ENCODE data around the gene TNFRSF8. TPM values are rescaled to one million over a fixed set of nuclear protein-coding genes. Genes with fewer than 3 reads are reported as not detected.

TNFRSF8 gene
- total RNA-seq, 1 donor from 2014 or later = not detected

DNA sequence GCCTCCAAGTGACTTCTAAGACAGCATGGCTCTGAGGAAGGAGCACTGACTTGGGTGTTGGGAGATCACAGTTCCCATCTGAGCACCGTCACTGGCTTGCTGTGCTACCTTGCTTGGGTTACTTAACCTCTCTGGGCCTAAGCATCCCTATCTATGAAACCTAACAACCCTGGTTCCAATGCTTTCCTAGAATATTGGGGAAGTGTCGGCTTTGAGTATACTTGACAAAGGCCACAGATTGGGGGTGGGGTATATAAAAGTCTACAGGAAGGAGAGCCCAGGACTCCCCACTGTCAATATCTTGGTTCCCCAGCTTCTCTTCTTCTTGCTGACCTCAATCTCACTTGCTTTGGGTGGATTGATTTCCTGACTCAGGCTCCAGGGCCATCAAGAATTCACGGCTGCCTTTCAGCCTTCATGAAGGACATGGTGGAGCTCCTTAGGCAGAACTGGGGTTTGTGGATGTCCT, 110.0 kb downstream of the TNFRSF8 start:
- no peak for DNase-seq (ENCODE audit: low read depth)

DNA sequence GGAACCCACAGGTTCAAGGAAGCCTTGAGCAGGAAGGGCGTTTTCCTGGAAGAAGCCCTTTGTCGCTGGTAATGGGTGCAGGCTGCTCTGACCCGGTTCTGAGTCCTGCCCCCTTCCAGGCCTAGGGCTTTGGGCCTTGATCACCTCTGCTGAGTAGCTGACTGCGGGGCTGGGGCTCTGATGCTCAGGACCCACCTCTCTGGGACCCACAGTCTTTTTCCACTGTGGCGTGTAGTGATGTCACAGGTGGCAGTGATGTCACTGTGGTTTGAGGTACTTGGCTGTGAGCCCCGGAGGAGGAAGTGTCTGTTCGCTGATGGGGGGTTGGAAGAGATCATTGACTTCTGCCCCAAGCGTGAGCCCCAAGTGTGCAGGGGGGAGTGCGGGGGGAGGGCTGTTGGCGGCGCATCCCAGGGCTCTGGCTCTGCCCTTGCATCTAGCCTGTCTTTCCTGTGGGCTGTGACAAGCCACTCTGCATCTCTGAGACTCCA, 110.6 kb downstream of the TNFRSF8 start:
- no peak for DNase-seq (ENCODE audit: low read depth)

DNA sequence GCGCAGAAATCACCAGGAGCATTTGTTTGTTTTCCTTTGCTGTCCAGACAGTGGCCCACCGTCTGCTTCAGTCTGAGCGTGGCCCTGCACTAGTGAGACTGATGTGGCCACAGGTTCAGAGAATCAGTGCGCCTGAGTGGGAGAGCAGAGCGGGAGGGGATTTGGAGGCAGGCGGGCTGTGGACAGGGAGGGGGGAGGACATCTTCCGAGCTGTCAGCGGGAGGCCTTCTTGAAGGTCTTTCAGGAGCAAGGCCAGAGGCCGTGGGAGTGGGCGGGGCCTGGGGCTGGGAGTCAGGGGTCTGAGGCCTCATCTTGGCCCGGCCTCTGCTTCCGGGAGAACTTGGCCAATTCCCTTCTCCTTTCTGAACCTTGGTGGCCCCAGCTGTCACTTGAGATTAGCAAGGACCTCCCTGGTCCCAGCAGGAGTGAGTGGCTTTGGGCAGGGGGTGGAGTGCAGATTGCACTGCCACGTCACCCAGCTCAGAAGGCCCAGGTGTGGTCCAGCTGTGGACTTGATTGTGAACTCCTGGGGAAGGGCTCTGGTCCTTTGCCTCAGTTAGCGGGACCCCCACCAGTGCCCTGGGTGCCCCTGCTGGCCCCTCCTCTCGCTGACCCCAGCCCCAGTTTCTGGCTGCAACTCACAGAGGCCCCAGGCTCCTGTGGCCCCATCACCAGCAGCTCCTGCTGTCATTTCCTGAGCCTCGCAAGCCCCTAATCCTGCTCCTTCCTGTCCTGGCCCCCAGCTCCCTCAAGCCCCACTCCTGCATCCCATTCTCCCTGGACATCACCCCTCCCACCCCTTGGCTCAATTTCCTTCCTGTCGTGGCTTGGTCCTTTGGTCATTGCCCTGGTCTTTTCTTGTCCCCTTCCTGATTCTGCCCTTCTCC, 112.1 kb downstream of the TNFRSF8 start:
- DNase-seq (ENCODE audit: low read depth) = no peak

DNA sequence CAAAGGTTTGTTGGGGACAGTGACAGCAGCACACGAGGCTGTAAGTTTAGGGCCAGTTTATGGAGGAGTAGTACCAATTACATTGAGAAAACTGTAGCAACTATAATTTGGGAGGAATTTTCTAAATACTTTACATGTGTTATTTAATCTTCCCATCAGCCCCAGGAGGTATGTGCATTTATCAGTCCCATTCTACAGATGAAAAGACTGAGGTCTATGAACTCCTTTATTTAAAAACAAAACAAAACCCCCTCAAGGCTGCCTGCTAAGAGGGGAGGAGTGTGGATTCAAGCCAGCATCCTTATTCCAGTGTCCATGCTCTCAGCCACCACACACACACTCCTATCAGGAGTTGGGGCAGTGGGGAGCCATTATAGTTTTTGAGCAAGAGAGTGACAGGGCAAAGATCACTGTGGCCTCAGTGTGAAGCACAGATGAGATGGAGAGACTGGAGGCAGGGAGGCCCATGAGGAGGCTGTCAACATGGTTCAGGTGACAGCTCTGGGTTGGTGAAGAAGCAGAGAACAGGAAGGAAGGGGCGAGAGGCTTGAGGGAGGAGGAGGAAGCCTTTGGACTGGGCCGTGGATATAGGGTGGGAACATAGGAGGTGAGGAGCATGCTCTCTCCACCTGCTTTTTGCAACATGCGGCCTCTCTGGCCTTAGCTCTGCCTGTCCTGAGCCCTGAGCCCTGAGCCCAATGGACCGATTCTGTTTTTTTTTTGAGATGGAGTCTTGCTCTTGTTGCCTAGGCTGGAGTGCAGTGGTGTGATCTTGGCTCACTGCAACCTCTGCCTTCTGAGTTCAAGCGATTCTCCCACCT, 113.4 kb downstream of the TNFRSF8 start:
- DNase-seq (ENCODE audit: low read depth) = no peak

DNA sequence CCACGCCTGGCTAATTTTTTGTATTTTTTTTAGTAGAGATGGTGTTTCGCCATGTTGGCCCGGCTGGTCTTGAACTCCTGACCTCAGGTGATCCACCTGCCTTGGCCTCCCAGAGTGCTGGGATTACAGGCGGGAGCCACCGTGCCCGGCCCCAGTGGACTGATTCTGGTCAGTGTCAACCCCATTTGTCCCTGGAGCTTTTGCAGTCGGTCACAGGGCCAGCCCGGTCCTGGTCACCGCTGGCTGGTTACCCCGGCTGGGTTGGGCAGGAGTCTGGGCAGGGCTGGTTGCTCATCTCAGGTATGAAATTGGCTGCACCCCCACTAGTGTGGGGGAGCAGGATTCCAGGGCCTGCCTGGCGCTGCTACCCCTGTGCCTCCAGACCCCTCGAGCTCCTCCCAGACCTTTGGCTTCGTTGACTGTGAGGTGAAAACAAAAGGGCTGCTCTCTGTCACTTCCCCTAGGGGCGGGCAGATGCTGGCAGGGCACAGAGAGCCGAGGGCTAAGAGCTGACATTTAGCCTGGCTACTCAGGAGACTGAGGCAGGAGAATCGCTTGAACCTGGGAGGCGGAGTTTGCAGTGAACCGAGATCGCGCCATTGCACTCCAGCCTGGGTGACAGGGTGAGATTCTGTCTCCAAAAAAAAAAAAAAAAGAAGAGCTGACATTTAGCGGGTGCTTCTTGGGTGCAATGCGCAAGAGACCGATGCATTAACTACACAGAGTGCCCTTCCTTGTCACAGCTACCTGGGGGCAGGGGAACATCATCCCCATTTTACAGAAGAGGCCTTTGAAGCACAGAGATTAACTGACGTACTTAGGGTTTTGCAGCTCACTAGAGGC, 114.3 kb downstream of the TNFRSF8 start:
- no peak for DNase-seq (ENCODE audit: low read depth)

DNA sequence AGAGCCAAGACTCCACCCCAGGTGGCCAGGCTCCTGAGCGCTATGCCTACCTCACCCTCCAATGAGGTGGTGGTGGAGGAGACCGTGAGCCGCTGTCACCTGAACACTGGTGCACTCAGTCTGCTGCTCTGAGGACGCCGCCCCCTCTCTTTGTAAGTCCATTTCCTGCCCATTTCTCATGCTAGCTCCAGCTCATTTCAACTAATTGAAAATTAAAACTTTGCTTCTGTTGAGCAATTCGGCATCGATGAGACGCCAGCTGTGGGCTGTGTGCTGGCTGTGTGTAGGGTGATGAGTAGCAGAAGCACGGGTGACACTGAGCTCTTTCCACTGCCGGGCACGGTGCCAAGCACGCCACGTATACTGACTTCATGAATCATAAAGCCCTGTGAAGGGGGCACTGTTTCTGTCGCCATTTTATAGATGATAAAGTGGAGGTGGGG, 114.9 kb downstream of the TNFRSF8 start:
- peak; percentile 36 for DNase-seq (ENCODE audit: low read depth)

DNA sequence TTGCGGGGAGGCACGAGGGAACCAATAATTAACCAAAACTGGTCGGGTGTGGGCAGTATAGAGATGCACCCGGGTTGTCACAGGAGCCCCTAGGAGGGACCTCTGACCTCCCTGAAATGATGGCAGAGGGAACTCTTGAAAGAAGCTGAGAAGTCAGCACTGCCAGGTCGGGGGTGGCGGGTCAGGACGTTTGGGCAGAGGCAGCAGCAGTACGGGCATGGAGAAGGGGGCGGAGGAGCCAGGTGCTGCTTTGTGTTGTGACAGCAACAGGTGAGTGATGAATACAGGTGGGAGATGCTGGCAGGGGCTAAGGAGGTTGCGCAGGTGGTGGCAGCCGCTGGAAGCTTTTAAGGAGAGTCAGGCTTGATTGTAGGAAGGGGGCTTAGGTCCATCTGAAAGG, 115.4 kb downstream of the TNFRSF8 start:
- no peak for DNase-seq (ENCODE audit: low read depth)

DNA sequence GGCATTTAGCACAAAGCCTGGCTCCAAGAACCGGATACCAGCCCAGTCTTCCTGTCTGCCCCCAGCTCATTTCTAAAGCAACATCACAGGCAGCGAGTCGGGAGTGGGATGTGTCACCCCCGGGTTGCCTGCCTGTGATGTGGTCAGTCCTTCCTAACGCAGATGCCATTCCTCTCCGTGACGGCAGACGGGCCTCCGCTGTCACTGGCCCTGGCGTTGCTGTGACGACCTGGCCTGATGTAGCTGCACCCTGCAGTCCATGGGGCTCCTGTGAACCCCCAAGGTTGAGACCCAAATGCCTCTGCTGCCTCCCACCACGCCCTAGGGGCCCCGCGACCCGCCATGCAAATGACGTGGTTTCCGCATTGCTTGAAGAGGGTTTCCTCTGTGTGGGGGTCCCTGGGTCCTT, 116.0 kb downstream of the TNFRSF8 start:
- peak; percentile 29 for DNase-seq (ENCODE audit: low read depth)

DNA sequence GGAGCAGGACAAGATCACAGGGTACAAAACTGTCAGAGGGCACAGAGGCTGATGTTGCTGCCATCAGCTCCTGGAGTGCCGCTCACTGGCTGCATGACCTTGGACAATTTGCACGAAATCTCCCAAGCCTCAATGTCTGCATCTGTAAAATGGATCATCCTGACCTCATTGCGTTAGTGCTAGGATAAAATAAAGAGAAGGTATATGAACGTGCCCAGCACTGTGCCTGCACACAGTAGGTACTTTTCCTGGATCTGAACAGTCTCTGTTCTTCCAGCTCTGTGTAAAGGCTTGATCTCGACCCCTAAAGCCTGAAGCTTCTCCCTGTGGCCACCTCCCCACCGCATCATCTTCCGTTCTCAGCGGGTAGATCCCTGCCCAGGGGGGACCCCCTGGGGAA, 116.6 kb downstream of the TNFRSF8 start:
- DNase-seq (ENCODE audit: low read depth) = no peak

DNA sequence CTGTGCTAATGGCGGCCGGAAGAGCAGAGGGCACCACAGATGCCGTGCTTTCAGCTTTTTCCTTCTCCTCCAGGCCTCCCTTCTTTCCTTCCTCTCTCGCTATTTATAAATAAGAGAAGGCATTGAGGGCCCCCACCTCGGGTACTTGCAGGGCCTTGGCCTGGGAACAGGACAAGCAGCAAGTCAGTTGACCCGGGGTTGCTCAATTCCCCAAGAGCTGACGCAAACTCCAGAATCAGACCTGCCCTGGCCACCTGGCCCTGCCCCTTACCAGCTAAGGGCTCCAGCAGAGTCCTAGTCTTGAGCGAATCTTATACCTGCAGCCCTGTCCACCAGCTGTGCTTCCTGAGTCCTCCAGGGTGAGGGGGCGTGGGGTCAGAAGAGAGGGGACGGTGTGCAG, 117.2 kb downstream of the TNFRSF8 start:
- no peak for DNase-seq (ENCODE audit: low read depth)

DNA sequence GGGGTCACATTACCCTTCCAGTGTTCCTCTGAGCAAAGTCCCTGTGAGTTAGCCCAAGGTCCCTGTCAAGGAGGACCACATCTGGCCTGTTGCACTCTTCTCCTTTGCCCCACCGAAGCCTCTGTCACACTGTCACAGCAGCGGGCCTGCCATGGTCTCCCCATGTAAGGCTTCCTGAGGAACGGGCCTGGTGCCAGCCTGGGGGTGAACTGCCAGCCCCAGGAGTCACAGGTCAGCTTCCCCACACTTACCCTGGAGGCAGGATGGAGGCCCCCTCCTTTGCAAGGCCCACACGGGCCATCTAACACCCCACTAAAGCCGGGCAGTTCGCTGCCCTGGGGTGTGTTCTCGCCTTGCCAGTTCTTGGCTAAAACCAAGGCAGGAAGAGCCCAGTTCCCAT, 117.8 kb downstream of the TNFRSF8 start:
- DNase-seq (ENCODE audit: low read depth) = no peak

DNA sequence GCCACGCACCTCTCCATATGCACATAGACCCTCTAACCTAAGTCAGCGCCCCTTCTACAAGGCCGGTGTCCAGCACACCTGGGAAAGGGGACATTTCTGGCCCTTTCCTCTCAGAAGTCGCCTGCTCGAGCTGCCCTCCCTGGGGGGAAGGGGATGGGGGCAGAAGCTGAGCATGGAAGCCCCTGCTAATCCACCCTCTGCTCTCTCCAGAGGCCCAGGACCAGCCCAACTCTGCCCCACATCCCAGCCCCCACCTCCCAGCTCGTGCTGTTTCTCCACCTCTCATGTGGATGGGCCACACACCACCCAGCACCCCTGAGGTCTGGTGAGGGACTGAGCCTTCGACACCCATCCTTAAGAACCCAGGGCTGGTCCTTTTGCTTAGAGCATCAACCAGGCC, 118.5 kb downstream of the TNFRSF8 start:
- no peak for DNase-seq (ENCODE audit: low read depth)

DNA sequence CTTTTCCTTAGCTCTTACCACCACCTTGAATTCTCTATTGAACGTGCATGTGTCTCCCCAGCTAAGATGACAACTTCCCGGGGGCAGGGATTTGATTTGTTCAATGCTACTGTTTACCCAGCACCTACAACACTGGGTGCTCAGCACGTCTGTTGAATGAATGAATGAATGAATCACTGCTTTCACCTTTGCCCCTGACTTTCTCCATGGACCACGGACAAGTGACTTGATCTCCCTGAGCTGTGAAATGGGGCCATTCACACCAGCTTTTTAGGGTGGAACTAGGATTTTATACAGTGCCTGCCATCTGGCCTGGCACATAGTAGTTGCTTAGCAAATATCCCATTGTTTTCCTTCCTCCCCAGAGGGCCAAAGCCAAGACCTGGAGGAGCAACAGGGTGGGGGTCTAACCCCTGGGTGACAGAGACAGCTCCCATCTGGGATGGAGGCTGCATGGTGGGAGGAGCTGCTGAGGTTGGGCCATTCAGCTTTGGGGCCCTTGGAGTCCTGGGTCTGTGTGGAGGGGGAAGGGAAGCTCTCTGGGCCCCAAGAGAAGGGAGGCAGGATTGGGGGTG, 119.4 kb downstream of the TNFRSF8 start:
- no peak for DNase-seq (ENCODE audit: low read depth)

DNA sequence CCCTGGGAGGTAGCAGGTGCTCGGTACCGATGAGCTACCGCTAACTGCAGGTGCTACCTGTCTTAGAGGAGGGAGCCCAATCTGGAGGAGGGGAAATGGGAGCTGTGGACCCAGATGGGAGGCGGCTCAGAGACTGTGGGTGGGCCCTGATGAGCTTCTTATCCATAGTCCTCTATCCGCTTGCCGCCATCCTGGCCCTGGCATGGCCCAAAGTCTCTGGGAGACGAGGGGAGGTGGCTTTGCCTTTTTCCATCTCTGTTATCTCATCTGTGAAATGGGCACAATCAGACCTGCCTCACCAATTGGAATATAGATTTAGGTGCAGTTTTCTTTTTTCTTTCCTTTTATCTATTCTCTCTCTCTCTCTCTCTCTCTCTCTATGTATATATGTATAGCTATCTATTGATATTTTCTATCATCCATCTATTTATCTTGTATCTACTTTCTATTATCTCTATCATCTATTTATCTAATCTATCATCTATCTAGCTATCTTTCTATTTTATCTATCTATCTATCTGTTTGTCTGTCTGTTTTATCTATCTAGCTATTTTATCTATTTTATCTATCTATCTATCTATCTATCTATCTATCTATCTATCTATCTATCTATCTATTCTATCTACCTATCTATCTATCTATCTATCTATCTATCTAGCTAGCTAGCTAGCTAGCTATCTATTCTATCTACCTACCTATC, 120.1 kb downstream of the TNFRSF8 start:
- DNase-seq (ENCODE audit: low read depth) = no peak

DNA sequence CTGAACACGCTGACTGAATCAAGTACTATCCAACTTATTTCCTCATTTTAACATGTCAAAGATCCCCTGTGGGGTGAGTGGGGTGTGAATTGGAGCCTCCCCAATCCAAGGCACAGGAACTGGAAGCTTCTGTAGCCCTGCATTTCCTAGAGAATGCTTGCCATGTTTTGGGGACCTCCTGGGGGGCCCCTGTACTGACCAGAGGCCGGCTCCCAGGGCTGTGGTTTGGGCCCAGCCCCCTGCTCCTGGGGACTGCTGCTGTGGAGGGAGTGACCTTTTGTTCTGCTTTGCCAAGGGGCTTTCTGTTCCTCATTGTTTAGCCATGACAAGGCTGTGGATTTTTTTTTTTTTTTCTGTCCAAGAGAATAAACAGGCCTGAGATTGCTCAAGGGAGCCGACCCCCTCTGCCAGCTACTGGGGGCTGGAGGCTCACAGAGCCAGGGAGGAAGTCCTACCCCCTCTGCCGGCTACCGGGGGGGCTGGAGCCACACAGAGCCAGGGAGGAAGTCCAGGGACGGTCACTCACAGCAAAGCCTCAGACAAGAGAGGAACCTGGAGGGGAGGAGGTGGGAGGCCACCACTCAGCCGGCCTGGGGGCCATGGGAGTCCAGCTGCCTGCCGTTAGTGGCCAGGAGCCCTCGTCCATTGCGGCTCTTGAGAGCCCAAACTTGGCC, 121.0 kb downstream of the TNFRSF8 start:
- DNase-seq (ENCODE audit: low read depth) = peak; percentile 85

DNA sequence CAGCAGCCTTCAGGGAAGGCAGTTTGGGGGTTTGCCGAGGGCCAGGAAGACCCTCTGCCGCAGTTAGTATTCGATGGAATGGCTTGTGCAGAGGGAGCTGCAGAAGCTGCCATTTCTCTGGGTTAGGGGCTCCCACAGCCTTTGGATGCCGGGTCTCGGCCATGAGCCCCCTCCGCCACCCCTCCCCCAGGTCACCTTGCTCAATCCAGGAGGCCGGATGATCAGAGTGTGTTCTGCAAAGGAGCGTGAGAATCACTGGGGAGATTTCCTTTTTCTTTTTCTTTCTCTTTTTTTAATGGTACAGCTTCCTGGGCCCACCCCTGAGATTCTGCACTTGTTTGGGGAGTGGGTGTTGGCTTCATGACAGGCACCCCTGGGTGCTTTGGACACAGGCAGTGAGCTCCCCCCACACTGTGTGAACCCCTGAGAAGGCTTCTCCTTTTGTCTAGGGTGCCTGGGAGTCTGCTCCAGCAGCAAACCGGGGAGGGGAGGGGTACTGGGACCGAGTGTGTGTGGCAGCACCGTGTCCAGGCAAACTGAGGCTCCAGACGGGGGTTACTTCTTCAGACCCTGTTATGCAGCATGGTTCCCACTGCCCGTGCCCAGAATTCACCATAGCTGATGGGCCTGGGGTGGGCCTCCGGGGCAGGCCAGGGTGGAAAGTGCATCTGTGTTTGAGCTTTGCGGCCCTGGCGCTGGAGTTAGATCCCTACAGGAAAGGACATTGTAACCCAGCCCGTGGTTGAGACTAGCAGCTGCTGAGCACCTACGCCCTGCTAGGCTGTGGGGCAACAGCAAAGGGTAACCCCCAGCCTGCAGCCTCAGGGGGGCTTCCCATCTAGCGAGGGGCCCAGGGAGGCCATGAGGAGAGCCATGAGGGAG, 122.2 kb downstream of the TNFRSF8 start:
- no peak for DNase-seq (ENCODE audit: low read depth)

DNA sequence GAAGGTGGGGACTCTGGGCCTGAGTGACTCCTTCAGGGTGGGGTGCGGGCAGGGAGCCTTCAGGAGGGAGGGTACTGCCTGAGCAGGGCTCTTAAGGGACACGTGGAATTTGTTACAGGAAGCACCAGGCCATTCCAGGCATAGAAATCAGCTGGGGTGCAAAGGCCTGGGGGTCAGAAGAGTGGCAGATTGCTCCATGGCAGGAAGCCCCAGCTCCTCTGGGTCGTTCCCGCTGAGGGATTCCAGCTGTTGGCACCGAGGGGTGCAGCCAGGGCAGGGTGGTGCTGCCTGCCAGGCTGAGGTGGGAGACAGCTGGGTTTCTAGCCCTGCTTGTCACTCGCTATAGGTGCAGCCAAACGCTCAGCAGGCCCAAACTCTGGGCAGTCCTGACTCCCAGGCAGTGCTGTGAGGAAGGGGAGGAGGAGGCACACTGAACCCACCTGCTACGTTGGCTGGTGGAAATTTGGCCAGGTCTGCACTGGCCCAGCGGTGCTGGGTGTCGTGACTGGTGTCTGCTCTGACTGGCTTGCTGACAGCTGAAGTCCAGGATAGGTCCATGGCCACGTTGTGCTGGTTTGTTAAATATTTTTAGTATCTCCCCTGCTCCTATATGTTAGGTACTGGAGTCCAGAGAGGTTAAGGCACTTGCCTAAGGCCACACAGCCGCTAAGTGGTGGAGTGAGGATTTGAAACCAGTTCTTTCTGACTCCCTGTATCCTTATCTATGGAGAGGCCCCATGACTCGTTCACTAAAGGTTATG, 123.0 kb downstream of the TNFRSF8 start:
- no peak for DNase-seq (ENCODE audit: low read depth)

DNA sequence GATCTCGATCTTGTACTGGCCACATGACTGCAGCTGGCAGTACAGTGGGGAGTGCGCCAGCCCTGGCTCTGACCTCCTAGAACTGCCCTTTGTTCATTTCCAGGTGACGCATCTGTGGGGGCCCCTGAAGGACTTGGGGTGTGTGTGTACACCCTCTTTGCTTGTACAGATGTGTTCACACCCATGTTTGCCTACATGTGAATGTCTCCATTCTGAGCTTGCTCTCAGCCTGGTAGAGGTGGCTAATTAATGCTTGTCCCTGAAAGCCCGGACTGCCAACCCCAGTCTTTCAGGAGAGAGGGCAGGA, 123.5 kb downstream of the TNFRSF8 start:
- DNase-seq (ENCODE audit: low read depth) = no peak

DNA sequence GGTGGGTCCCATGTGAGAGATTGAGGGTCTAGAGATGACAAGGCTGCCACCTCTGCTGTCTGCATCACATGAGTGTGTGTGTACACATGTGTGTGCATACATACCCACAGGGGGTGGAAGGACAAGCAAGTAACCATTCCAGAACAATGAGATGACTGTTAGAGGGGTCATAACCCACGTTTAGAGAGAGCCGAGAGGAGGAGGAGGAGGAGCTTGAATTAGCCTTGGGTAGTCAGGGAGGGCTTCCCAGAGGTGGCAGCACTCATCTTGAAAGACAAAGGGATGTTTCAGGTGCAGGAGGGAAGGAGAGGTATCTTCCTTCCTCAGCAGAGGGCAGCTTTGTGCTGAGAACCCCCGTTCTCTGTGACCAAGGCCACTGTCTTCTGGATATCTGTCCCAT, 125.0 kb downstream of the TNFRSF8 start:
- no peak for DNase-seq (ENCODE audit: low read depth)
